Endothelial cell of umbilical vein (primary cell): Measurements from ENCODE around the gene FXYD6. TPM values are rescaled to one million over a fixed set of nuclear protein-coding genes. Genes with fewer than 3 reads are reported as not detected.

Source experiments
- BruUV-seq: library from RNA; stranded (reverse); fragments of 400-500 nt; replicated peaks from 2 replicates; lab custom pipeline; 2021; lab: Mats Ljungman, UMichigan
- CTCF ChIA-PET: fragments of 300-600, 350-600 bp; sonication (Branson Sonifier 250); formaldehyde crosslinking; loops from one replicate; lab custom pipeline; 2021; ENCODE audit warnings: antibody characterized with exemption, inconsistent platforms; lab: Charles Lee
- POLR2A ChIA-PET: fragments of 300-600, 350-600 bp; sonication (Branson Sonifier 250); formaldehyde crosslinking; loops from one replicate; lab custom pipeline; 2021; ENCODE audit warnings: antibody characterized with exemption, inconsistent platforms; lab: Charles Lee
- DNase-seq: peaks from one replicate; pipeline ENCODE4 v3.0.0-alpha.2; 2011; ENCODE audit warnings: low read depth, low spot score
- FAIRE-seq: peaks from 2 replicates; lab custom pipeline; 2011; peaks lifted over from hg19 to GRCh38; lab: Jason Lieb, UNC
- H2AFZ ChIP-seq: 2 replicates; pipeline ENCODE4 v1.6.0; 2012; ENCODE audit warnings: low read depth, low read length, control low read depth, inconsistent platforms
- H3K27ac ChIP-seq: 2 replicates; pipeline ENCODE4 v1.5.1; 2011; ENCODE audit warnings: low read depth, mild to moderate bottlenecking, control low read depth, low read length, moderate library complexity; ENCODE audit not compliant: insufficient read depth
- H3K27me3 ChIP-seq, 2 experiments: 2 replicates each; pipeline versions ENCODE4 v1.6.0 to v1.6.1; 2011; ENCODE audit warnings: low read length in 2 of 2, mixed read lengths in 1 of 2; ENCODE audit not compliant: control insufficient read depth in 2 of 2, insufficient read depth in 2 of 2
- H3K36me3 ChIP-seq, 2 experiments: 2 replicates in 1 of 2; 3 replicates in 1 of 2; pipeline ENCODE4 v1.5.1; 2011; ENCODE audit warnings: low read length in 2 of 2, mild to moderate bottlenecking in 1 of 2, moderate library complexity in 1 of 2; ENCODE audit not compliant: control insufficient read depth in 2 of 2, insufficient read depth in 2 of 2; ENCODE audit errors: extremely low read depth in 1 of 2
- H3K4me1 ChIP-seq: 3 replicates; pipeline ENCODE4 v1.5.1; 2011; ENCODE audit warnings: mild to moderate bottlenecking, low read length; ENCODE audit not compliant: control insufficient read depth, insufficient read depth; ENCODE audit errors: extremely low read depth
- H3K4me2 ChIP-seq: 2 replicates; pipeline ENCODE4 v1.6.1; 2011; ENCODE audit warnings: low read length, control low read depth, mixed read lengths; ENCODE audit not compliant: insufficient read depth
- H3K4me3 ChIP-seq, 3 experiments: fragments of 200-600 bp in 1 of 3; sonication (generic), shearing (Covaris generic) in 1 of 3; replicated peaks in 1 of 3; 2 replicates each; pipeline ENCODE4 v1.5.1; 2011 to 2016; ENCODE audit warnings: control low read depth in 3 of 3, low read length in 3 of 3, mild to moderate bottlenecking in 2 of 3, inconsistent platforms in 1 of 3, low read depth in 1 of 3, moderate library complexity in 1 of 3; ENCODE audit not compliant: insufficient read depth in 1 of 3
- H3K79me2 ChIP-seq: 2 replicates; pipeline ENCODE4 v1.6.0; 2012; ENCODE audit warnings: low read length, inconsistent platforms; ENCODE audit not compliant: control insufficient read depth, insufficient read depth
- H3K9ac ChIP-seq: replicated peaks from 2 replicates; pipeline ENCODE3; 2011; ENCODE audit warnings: low read length, control low read depth; ENCODE audit not compliant: insufficient read depth; ENCODE audit errors: extremely low read depth
- H3K9me1 ChIP-seq: replicated peaks from 3 replicates; pipeline ENCODE4 v1.6.0; 2011; ENCODE audit warnings: mild to moderate bottlenecking, low read length; ENCODE audit not compliant: control insufficient read depth, insufficient read depth; ENCODE audit errors: extremely low read depth
- H3K9me3 ChIP-seq: replicated peaks from 2 replicates; pipeline ENCODE4 v1.5.1; 2012; ENCODE audit warnings: low read length, inconsistent platforms; ENCODE audit not compliant: control insufficient read depth, insufficient read depth
- H4K20me1 ChIP-seq: replicated peaks from 2 replicates; pipeline ENCODE3; 2011; ENCODE audit warnings: mild to moderate bottlenecking, low read length; ENCODE audit not compliant: control insufficient read depth, insufficient read depth; ENCODE audit errors: extremely low read depth
- CTCF ChIP-seq, 2 donors: IDR thresholded peaks; 1 replicate in 1 of 2; 2 replicates in 1 of 2; pipeline ENCODE4 v1.5.1; 2011; ENCODE audit warnings: low read length in 2 of 2, mild to moderate bottlenecking in 2 of 2, moderate library complexity in 2 of 2, control low read depth in 1 of 2, inconsistent platforms in 1 of 2, low read depth in 1 of 2; ENCODE audit not compliant: insufficient read depth in 1 of 2; ENCODE audit errors: extremely low read depth in 1 of 2
- EZH2 ChIP-seq: IDR thresholded peaks from 2 replicates; pipeline ENCODE4 v1.6.1; 2012; ENCODE audit warnings: borderline replicate concordance, low read depth, mild to moderate bottlenecking, moderate library complexity, low read length, inconsistent platforms; ENCODE audit not compliant: severe bottlenecking
- FOS ChIP-seq: IDR thresholded peaks from 2 replicates; pipeline ENCODE4 v1.6.1; 2011; ENCODE audit warnings: mild to moderate bottlenecking, low read length, moderate library complexity, borderline replicate concordance; ENCODE audit not compliant: insufficient read depth
- GATA2 ChIP-seq: IDR thresholded peaks from 2 replicates; pipeline ENCODE4 v1.7.0; 2011; ENCODE audit warnings: low read depth, mild to moderate bottlenecking, moderate library complexity, mixed read lengths, low read length; ENCODE audit not compliant: insufficient read length, insufficient read depth
- JUN ChIP-seq: IDR thresholded peaks from 2 replicates; pipeline ENCODE4 v1.6.1; 2011; ENCODE audit warnings: borderline replicate concordance, low read depth; ENCODE audit not compliant: insufficient read length, insufficient read depth
- MAX ChIP-seq: IDR thresholded peaks from 2 replicates; pipeline ENCODE4 v1.6.1; 2011; ENCODE audit not compliant: insufficient read depth, insufficient read length
- MYC ChIP-seq: IDR thresholded peaks from one replicate; pipeline ENCODE4 v1.6.1; 2011; ENCODE audit warnings: mild to moderate bottlenecking, low read depth, low read length
- POLR2A ChIP-seq: IDR thresholded peaks from 2 replicates; pipeline ENCODE4 v1.6.1; 2012; ENCODE audit warnings: low read depth, mild to moderate bottlenecking, control low read depth, low read length
- POLR2AphosphoS5 ChIP-seq: IDR thresholded peaks from 2 replicates; pipeline ENCODE4 v1.6.1; 2012; ENCODE audit warnings: low read depth, mild to moderate bottlenecking, control low read depth, low read length, moderate library complexity; ENCODE audit not compliant: insufficient read depth
- dilution Hi-C: fragments of 300-500 bp; cut with MboI; formaldehyde crosslinking; loops from one replicate; pipeline ENCODE4 v1.15.0; 2019; ENCODE audit warnings: low sequenced_read_pairs; ENCODE audit not compliant: extremely low pct_ligation_motif_present
- intact Hi-C: fragments of 100-400 bp; cut with micrococcal nuclease; formaldehyde crosslinking; loops from one replicate; pipeline ENCODE4 v1.10.0; 2022
- polyA plus RNA-seq, 4 experiments: library from polyadenylated mRNA; depleted of rRNA in 3 of 4; stranded (reverse) in 3 of 4; unstranded in 1 of 4; fragments of >200 nt; gene quantifications; 2 replicates each; pipeline versions ENCODE4 v1.2.1 to v1.2.3, GENCODE V29; 2011 to 2012; ENCODE audit warnings: missing spikeins in 1 of 4
- total RNA-seq: library from RNA; stranded (reverse); gene quantifications from 2 replicates; pipeline ENCODE4 v1.2.3, GENCODE V29; 2021

FXYD6 gene
- total and polyA plus RNA-seq, 2 donors (not counting 3 experiments of a cell fraction or from before 2014, with no cell fraction given): 1.4 to 8.7 TPM

- no peak for DNase-seq
- dilution Hi-C loops: no loop called here
- Histone ChIP-seq H2AFZ (no peak overlapping the region), H3K4me2 (no peak overlapping the region), H3K79me2 (no peaks in the 10 kb centered on the region), H3K9me1 (no peaks in the 10 kb centered on the region), H3K36me3 (no peaks in the 10 kb centered on the region), H3K4me3 (no peak overlapping the region), H3K4me1 (no peaks in the 10 kb centered on the region), H3K9ac (no peak overlapping the region), H4K20me1 (no peaks in the 10 kb centered on the region), H3K27ac (no peak overlapping the region), H3K27me3 (peaks cover 20 to 24% of the 10 kb centered on the region in 2 experiments), H3K9me3 (no peaks in the 10 kb centered on the region)
- no peak for FAIRE-seq
- CTCF ChIA-PET: interaction anchor here (1.3 to 1.9 kb wide), 3 partner anchors 19 to 168 kb away, joined by 5 to 6 read pairs (median 6); no protein-coding TSS in a partner anchor
- POLR2A ChIA-PET: no interaction called here
- intact Hi-C loops: no loop called here
- no TSS peak for BruUV-seq
- no peak for TF ChIP-seq GATA2
- TF ChIP-seq JUN: no peak
- TF ChIP-seq CTCF (IDR thresholded peaks at IDR 0.05; ENCODE audit: extremely low read depth in 1 of 2, insufficient read depth in 1 of 2, low read depth in 1 of 2, low read length in 2 of 2): no peak
- TF ChIP-seq POLR2AphosphoS5: no peak
- TF ChIP-seq MAX: no peak
- no peak for TF ChIP-seq MYC
- TF ChIP-seq FOS: no peak
- TF ChIP-seq EZH2: no peak
- TF ChIP-seq POLR2A: no peak
Observed at GRCh38 chr11:117885777-117886176, 9.3 kb upstream of the FXYD6 start.
